ENCODE data around the gene NR1I2.

NR1I2 gene

DNA sequence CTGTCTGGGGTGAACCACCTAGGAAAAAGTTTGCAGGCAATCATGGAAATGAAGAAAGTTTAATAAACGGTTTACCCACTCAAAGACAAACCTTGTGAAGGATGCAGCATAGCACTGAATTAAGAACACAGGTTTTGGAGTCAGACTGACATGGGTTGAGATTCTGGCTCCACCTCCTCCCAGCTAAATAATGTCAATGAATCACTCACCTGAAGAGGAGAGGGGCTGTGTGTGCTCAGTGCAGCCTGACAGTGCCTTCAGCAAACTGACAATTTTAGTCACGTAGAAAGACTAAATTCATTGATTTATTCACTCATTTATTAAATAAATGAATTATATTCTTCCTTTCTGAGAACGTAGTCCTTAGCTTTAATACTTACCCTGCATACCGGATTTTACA is 18.9 kb downstream of the NR1I2 start:
- Histone ChIP-seq H3K27ac (no peak overlapping the region), H3K9me3 (ENCODE audit: low read depth, low read length) (no peaks in the 10 kb centered on the region), H3K9ac (ENCODE audit: insufficient read length) (no peak overlapping the region), H3K36me3 (ENCODE audit: insufficient read depth, low read length) (no peaks in the 10 kb centered on the region), H3K4me3 (no peak overlapping the region)
- DNase-seq (ENCODE audit: low read depth, low spot score), result no peak
- no peak for TF ChIP-seq FOXP2 (optimal IDR thresholded peaks at IDR 0.05; ENCODE audit: control extremely low read depth, extremely low read length, insufficient read depth)
- no peak for TF ChIP-seq EZH2 (IDR thresholded peaks at IDR 0.05)
- no peak for TF ChIP-seq POLR2AphosphoS5 (IDR thresholded peaks at IDR 0.05; ENCODE audit: borderline replicate concordance, low read depth, low read length)

DNA sequence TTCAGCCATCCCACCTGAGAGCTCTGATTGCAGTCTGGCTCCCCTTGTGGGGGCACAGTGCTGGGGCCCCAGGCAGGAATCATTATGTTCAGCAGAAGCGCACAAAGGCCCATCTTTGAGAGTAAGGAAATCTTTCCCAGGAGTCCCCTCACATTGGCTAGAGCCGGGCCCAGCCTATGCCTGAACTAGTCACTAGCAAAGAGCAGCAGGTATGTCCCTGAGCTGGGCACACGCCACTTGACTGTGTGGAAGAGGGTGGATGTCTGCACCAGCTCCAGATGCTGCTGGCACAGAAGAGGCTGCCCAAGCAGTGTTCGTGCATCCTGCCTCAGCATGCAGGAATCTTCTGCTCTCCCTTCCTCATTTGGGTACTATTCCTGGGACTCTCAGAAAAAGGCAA is 26.3 kb downstream of the NR1I2 start:
- no peaks in the 10 kb centered on the region for H3K36me3 ChIP-seq (ENCODE audit: insufficient read depth, low read length)
- no peak overlapping the region for H3K4me3 ChIP-seq
- H3K9ac ChIP-seq (ENCODE audit: insufficient read length), result no peak overlapping the region
- H3K9me3 ChIP-seq (ENCODE audit: low read depth, low read length), result no peaks in the 10 kb centered on the region
- no peak overlapping the region for H3K27ac ChIP-seq
- DNase-seq (ENCODE audit: low read depth, low spot score), result no peak
- TF ChIP-seq EZH2 (IDR thresholded peaks at IDR 0.05) (no peak), FOXP2 (optimal IDR thresholded peaks at IDR 0.05; ENCODE audit: control extremely low read depth, extremely low read length, insufficient read depth) (no peak), POLR2AphosphoS5 (IDR thresholded peaks at IDR 0.05; ENCODE audit: borderline replicate concordance, low read depth, low read length) (no peak)

DNA sequence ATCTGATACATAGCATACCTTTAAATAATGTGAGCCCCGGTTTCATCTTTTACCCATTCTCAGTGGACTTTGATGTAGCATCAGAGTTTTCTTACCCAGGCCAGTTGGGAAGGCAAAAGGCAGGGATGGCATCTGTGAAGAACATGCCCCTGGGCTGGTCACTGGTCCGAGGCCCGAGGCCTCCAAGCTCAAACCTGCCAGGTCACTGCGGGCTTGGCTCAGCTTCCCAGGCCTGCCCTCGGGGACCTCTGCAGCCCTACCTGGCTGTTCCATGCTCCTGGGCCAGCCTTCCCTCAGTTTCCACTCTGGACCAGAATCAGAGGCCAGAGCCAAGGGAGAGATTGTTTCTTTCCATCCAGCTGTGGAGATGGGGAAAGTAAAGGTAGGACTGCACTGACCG is 26.9 kb downstream of the NR1I2 start:
- no peak for TF ChIP-seq EZH2 (IDR thresholded peaks at IDR 0.05)
- TF ChIP-seq POLR2AphosphoS5 (IDR thresholded peaks at IDR 0.05; ENCODE audit: borderline replicate concordance, low read depth, low read length), result no peak
- TF ChIP-seq FOXP2 (optimal IDR thresholded peaks at IDR 0.05; ENCODE audit: control extremely low read depth, extremely low read length, insufficient read depth), result no peak
- Histone ChIP-seq H3K27ac (no peak overlapping the region), H3K36me3 (ENCODE audit: insufficient read depth, low read length) (no peaks in the 10 kb centered on the region), H3K9me3 (ENCODE audit: low read depth, low read length) (no peaks in the 10 kb centered on the region), H3K4me3 (no peak overlapping the region), H3K9ac (ENCODE audit: insufficient read length) (no peak overlapping the region)
- no peak for DNase-seq (ENCODE audit: low read depth, low spot score)

DNA sequence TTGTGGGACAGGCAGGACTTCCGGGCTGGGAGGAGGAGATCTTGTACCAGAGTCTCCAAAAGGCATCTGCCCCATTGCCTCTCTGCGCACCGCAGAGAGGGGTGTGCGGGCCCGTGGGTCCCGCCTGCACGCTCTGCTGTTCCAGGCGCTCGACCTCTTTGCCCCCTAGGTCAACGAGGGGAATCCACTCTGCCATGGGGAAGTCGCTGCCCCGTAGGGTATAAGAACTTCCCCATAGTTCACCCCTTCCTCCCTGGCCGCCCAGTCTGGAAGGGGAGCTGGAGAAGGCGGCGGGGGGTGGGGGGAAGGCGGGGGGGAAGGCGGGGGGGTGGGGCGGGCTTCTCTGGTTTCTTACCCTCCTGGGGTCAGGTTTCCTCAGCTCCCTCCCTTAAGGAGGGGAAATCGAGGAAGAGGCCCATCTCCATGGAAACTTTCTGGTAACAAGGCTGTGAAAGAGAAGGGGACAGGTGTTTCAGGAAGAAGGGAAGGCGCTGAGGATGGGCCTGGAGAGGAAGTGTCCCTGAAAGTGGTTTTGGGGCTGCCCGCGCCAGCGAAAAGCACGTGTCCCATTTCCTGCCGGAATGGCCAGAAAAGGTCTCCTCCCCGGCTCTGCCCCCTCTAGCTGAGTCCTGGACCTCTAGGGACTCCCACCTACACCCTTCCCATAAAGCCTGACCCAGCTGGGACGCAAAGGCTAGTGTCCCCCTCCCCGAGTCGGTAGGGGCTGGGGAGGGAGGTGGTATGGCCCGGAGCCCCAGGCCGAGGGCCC is 27.5 kb downstream of the NR1I2 start:
- Histone ChIP-seq H3K36me3 (ENCODE audit: insufficient read depth, low read length) (no peaks in the 10 kb centered on the region), H3K4me3 (no peak overlapping the region), H3K9ac (ENCODE audit: insufficient read length) (no peak overlapping the region), H3K9me3 (ENCODE audit: low read depth, low read length) (no peaks in the 10 kb centered on the region), H3K27ac (no peak overlapping the region)
- TF ChIP-seq POLR2AphosphoS5 (IDR thresholded peaks at IDR 0.05; ENCODE audit: borderline replicate concordance, low read depth, low read length) (no peak), FOXP2 (optimal IDR thresholded peaks at IDR 0.05; ENCODE audit: control extremely low read depth, extremely low read length, insufficient read depth) (no peak), EZH2 (IDR thresholded peaks at IDR 0.05) (no peak)
- no peak for DNase-seq (ENCODE audit: low read depth, low spot score)

DNA sequence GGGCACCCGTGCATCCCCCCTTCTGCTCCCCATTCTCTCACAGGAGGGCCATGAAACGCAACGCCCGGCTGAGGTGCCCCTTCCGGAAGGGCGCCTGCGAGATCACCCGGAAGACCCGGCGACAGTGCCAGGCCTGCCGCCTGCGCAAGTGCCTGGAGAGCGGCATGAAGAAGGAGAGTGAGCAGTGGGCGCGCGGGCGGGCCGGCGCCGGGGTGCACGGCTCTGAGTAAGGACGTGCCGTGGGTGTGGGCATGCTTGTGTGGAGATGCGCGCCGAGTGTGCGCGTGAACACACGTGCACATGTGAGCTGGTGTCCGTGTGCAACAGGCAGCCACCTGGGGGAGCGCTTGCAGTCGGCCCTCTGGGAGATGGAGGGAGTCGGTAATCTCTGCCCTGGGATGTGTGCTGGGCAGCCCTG is 28.1 kb downstream of the NR1I2 start:
- no peak overlapping the region for H3K4me3 ChIP-seq
- H3K27ac ChIP-seq, result no peak overlapping the region
- TF ChIP-seq POLR2AphosphoS5 (IDR thresholded peaks at IDR 0.05; ENCODE audit: borderline replicate concordance, low read depth, low read length) (no peak), FOXP2 (optimal IDR thresholded peaks at IDR 0.05; ENCODE audit: control extremely low read depth, extremely low read length, insufficient read depth) (no peak), EZH2 (IDR thresholded peaks at IDR 0.05) (no peak)
- no peak for DNase-seq (ENCODE audit: low read depth, low spot score)
- H3K36me3 ChIP-seq (ENCODE audit: insufficient read depth, low read length), result no peaks in the 10 kb centered on the region
- H3K9me3 ChIP-seq (ENCODE audit: low read depth, low read length), result no peaks in the 10 kb centered on the region
- H3K9ac ChIP-seq (ENCODE audit: insufficient read length), result no peak overlapping the region

DNA sequence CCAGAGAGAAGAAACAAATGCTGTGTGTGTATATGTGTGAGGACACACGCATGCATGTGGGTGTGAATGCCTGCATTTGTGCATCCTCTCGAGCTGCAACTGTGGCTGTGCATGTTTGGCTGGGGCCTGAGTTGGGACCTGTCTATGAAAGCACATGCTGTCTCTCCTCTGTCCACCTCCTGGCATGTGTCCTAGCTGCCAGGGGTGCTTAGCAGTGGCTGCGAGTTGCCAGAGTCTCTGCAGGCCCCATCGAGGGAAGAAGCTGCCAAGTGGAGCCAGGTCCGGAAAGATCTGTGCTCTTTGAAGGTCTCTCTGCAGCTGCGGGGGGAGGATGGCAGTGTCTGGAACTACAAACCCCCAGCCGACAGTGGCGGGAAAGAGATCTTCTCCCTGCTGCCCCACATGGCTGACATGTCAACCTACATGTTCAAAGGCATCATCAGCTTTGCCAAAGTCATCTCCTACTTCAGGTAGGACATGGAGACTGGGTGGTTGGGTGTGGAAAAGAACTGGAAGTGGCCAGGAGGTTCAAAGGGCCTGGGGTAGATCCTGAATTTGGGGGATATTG is 30.7 kb downstream of the NR1I2 start:
- TF ChIP-seq FOXP2 (optimal IDR thresholded peaks at IDR 0.05; ENCODE audit: control extremely low read depth, extremely low read length, insufficient read depth) (no peak), POLR2AphosphoS5 (IDR thresholded peaks at IDR 0.05; ENCODE audit: borderline replicate concordance, low read depth, low read length) (no peak), EZH2 (IDR thresholded peaks at IDR 0.05) (no peak)
- Histone ChIP-seq H3K4me3 (no peak overlapping the region), H3K9ac (ENCODE audit: insufficient read length) (no peak overlapping the region), H3K36me3 (ENCODE audit: insufficient read depth, low read length) (no peaks in the 10 kb centered on the region), H3K27ac (no peak overlapping the region), H3K9me3 (ENCODE audit: low read depth, low read length) (no peaks in the 10 kb centered on the region)
- no peak for DNase-seq (ENCODE audit: low read depth, low spot score)

DNA sequence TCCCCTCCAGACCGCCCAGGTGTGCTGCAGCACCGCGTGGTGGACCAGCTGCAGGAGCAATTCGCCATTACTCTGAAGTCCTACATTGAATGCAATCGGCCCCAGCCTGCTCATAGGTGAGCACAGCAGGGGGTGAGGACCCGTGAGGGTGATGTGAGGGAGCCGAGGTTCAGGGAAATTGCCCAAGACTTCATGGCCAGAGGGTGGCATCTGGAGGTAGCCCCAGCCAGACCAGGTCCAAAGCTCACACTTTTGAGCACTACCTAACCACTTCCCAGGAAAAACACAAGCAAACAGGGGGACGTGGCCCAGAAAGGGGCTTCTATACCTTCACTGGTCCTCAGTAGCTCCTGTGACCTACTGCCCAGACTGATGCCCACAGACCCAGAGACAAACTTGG is 33.8 kb downstream of the NR1I2 start:
- DNase-seq (ENCODE audit: low read depth, low spot score), result no peak
- no peak overlapping the region for H3K4me3 ChIP-seq
- H3K9ac ChIP-seq (ENCODE audit: insufficient read length), result no peak overlapping the region
- H3K27ac ChIP-seq, result no peak overlapping the region
- TF ChIP-seq EZH2 (IDR thresholded peaks at IDR 0.05), result no peak
- no peak for TF ChIP-seq FOXP2 (optimal IDR thresholded peaks at IDR 0.05; ENCODE audit: control extremely low read depth, extremely low read length, insufficient read depth)
- TF ChIP-seq POLR2AphosphoS5 (IDR thresholded peaks at IDR 0.05; ENCODE audit: borderline replicate concordance, low read depth, low read length), result no peak
- H3K36me3 ChIP-seq (ENCODE audit: insufficient read depth, low read length), result no peaks in the 10 kb centered on the region
- no peaks in the 10 kb centered on the region for H3K9me3 ChIP-seq (ENCODE audit: low read depth, low read length)

DNA sequence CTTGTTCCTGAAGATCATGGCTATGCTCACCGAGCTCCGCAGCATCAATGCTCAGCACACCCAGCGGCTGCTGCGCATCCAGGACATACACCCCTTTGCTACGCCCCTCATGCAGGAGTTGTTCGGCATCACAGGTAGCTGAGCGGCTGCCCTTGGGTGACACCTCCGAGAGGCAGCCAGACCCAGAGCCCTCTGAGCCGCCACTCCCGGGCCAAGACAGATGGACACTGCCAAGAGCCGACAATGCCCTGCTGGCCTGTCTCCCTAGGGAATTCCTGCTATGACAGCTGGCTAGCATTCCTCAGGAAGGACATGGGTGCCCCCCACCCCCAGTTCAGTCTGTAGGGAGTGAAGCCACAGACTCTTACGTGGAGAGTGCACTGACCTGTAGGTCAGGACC is 35.2 kb downstream of the NR1I2 start:
- no peak for DNase-seq (ENCODE audit: low read depth, low spot score)
- no peak overlapping the region for H3K9ac ChIP-seq (ENCODE audit: insufficient read length)
- no peaks in the 10 kb centered on the region for H3K9me3 ChIP-seq (ENCODE audit: low read depth, low read length)
- no peak overlapping the region for H3K27ac ChIP-seq
- H3K36me3 ChIP-seq (ENCODE audit: insufficient read depth, low read length), result no peaks in the 10 kb centered on the region
- no peak for TF ChIP-seq POLR2AphosphoS5 (IDR thresholded peaks at IDR 0.05; ENCODE audit: borderline replicate concordance, low read depth, low read length)
- no peak for TF ChIP-seq FOXP2 (optimal IDR thresholded peaks at IDR 0.05; ENCODE audit: control extremely low read depth, extremely low read length, insufficient read depth)
- no peak for TF ChIP-seq EZH2 (IDR thresholded peaks at IDR 0.05)
- H3K4me3 ChIP-seq, result no peak overlapping the region
